GM23338 (cell line): ENCODE measurements around the gene PTGDS. TPM values are rescaled to one million over a fixed set of nuclear protein-coding genes. Genes with fewer than 3 reads are reported as not detected.
A peak's percentile ranks its signal among the peaks of the same experiment; 100 is the strongest.

Experiments
- ATAC-seq: fragments of 200-7000 bp; cut with Tn5 transposase; 3 replicates; pipeline ENCODE4 v1.9.1; 2020
- DNase-seq: peaks from one replicate; pipeline ENCODE4 v3.0.0-alpha.2; 2015; ENCODE audit warnings: low spot score
- H2AFZ ChIP-seq: fragments of 200-600 bp; sonication (generic); 2 replicates; pipeline ENCODE4 v1.8.0; 2016; ENCODE audit warnings: antibody characterized with exemption, mild to moderate bottlenecking, moderate library complexity
- H3F3A ChIP-seq: fragments of 200-600 bp; sonication (generic); replicated peaks from 2 replicates; pipeline ENCODE4 v1.8.0; 2017; ENCODE audit warnings: antibody characterized with exemption, mixed run types, low read depth
- H3K27ac ChIP-seq: fragments of 200-600 bp; sonication (generic); 2 replicates; pipeline ENCODE4 v1.6.1; 2016; ENCODE audit warnings: low read depth
- H3K27me3 ChIP-seq: fragments of 200-600 bp; sonication (generic); 2 replicates; pipeline ENCODE4 v1.8.0; 2016; ENCODE audit warnings: mild to moderate bottlenecking, mixed run types, moderate library complexity; ENCODE audit not compliant: insufficient read depth
- H3K36me3 ChIP-seq: fragments of 200-600 bp; sonication (generic); 2 replicates; pipeline ENCODE4 v1.8.0; 2016; ENCODE audit warnings: mild to moderate bottlenecking; ENCODE audit not compliant: insufficient read depth
- H3K4me1 ChIP-seq: fragments of 200-600 bp; sonication (generic); 2 replicates; pipeline ENCODE4 v1.8.0; 2016; ENCODE audit warnings: mild to moderate bottlenecking, moderate library complexity; ENCODE audit not compliant: insufficient read depth
- H3K4me2 ChIP-seq: fragments of 200-600 bp; sonication (generic); 2 replicates; pipeline ENCODE4 v1.7.1; 2017; ENCODE audit warnings: mixed run types
- H3K4me3 ChIP-seq: fragments of 200-600 bp; sonication (generic); 2 replicates; pipeline ENCODE4 v1.6.1; 2016; ENCODE audit warnings: mixed run types
- H3K79me2 ChIP-seq: fragments of 200-600 bp; sonication (generic); replicated peaks from 2 replicates; pipeline ENCODE4 v1.8.0; 2017; ENCODE audit warnings: mild to moderate bottlenecking; ENCODE audit not compliant: insufficient read depth
- H3K9me2 ChIP-seq: fragments of 200-600 bp; sonication (generic); 2 replicates; pipeline ENCODE4 v1.8.0; 2017; ENCODE audit not compliant: insufficient read depth
- H4K20me1 ChIP-seq: fragments of 200-600 bp; sonication (generic); replicated peaks from 2 replicates; pipeline ENCODE4 v1.8.0; 2017; ENCODE audit warnings: mild to moderate bottlenecking; ENCODE audit not compliant: insufficient read depth
- H3K27ac Mint-ChIP-seq: 2 replicates; pipeline ENCODE4 v1.8.0; 2020; ENCODE audit warnings: inconsistent platforms, mild to moderate bottlenecking, moderate library complexity, mixed read lengths
- H3K27me3 Mint-ChIP-seq: 3 replicates; pipeline ENCODE4 v1.8.0; 2022; ENCODE audit warnings: low read depth, mild to moderate bottlenecking, moderate library complexity, mixed read lengths, inconsistent platforms; ENCODE audit not compliant: insufficient read depth, poor library complexity
- H3K36me3 Mint-ChIP-seq: 3 replicates; pipeline ENCODE4 v1.8.0; 2021; ENCODE audit warnings: low read depth, mild to moderate bottlenecking, inconsistent platforms, moderate library complexity, mixed read lengths
- H3K4me1 Mint-ChIP-seq: 3 replicates; pipeline ENCODE4 v1.8.0; 2020; ENCODE audit warnings: mild to moderate bottlenecking, inconsistent platforms, mixed read lengths
- H3K4me3 Mint-ChIP-seq: 3 replicates; pipeline ENCODE4 v1.8.0; 2021; ENCODE audit warnings: moderate library complexity, mild to moderate bottlenecking, inconsistent platforms, mixed read lengths
- H3K9me3 Mint-ChIP-seq: 3 replicates; pipeline ENCODE4 v1.8.0; 2020; ENCODE audit warnings: moderate library complexity, mild to moderate bottlenecking, inconsistent platforms, mixed read lengths
- CREB1 ChIP-seq: fragments of 250-450 bp; sonication (Bioruptor Pico); IDR thresholded peaks from 2 replicates; pipeline ENCODE4 v1.5.0; 2020; ENCODE audit warnings: low read depth, mild to moderate bottlenecking, moderate library complexity
- EZH2phosphoT487 ChIP-seq: fragments of 200-600 bp; sonication (generic); IDR thresholded peaks from one replicate; pipeline ENCODE4 v1.8.1; 2018; ENCODE audit warnings: antibody characterized with exemption; ENCODE audit not compliant: unreplicated experiment
- POLR2AphosphoS5 ChIP-seq: IDR thresholded peaks from 2 replicates; pipeline ENCODE4 v1.6.1; 2016; ENCODE audit warnings: antibody characterized with exemption, low read depth
- REST ChIP-seq: IDR thresholded peaks from one replicate; pipeline ENCODE4 v1.6.1; 2018; ENCODE audit warnings: antibody characterized with exemption; ENCODE audit not compliant: unreplicated experiment
- STAT1 ChIP-seq: IDR thresholded peaks from one replicate; pipeline ENCODE4 v1.6.1; 2016; ENCODE audit warnings: antibody characterized with exemption; ENCODE audit not compliant: unreplicated experiment
- polyA plus RNA-seq: library from polyadenylated mRNA; unstranded; fragments of >200 nt; fragmentation: Nextera tagmentation; extraction: Ambion mirVana; gene quantifications from 2 replicates; pipeline ENCODE4 v1.2.1, GENCODE V29; 2016
- total RNA-seq: library from RNA; depleted of rRNA; stranded (reverse); fragments of >200 nt; shearing (Covaris generic); gene quantifications from 2 replicates; pipeline ENCODE4 v1.2.3, GENCODE V29; 2014
- TF ChIP-seq, protein P1 (sequence below), 2 experiments: fragments of 200-600 bp in 1 of 2; sonication (generic) in 1 of 2; conservative IDR thresholded peaks; 2 replicates each; pipeline versions ENCODE4 v1.5.1 to v1.6.1; 2016 to 2017; ENCODE audit warnings: antibody characterized with exemption in 2 of 2, low read depth in 2 of 2, mild to moderate bottlenecking in 2 of 2, moderate library complexity in 1 of 2
- TF ChIP-seq, protein P2 (sequence below): IDR thresholded peaks from 2 replicates; pipeline ENCODE4 v1.6.1; 2016; ENCODE audit warnings: antibody characterized with exemption

PTGDS gene
- total and polyA plus RNA-seq, 2 experiments from 2014 or later, result 1.9 to 3.1 TPM

DNA sequence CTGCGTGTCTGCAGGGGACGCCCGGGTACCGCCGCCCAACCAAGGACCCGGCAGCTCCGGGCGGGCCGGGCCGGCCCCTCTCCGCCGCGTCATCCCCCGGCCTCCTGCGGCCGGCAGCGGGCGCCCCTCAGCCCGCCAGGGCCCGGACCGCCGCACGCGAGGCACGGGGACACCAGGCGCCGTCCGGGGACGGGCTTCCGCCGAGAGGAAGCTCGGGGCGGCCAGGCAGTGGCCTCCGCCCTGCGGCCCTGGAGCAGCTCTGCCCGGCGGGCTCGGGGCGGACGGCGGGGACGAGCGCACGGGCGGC, 33.1 kb upstream of the PTGDS start:
- Histone ChIP-seq H3K4me1 (peaks cover 9% of the 10 kb centered on the region), H3K27ac (no peak overlapping the region), H3K4me2 (peak overlapping the region; percentile 84), H3F3A (peaks cover under 1% of the 10 kb centered on the region; the same call in 1 of the 2 replicates), H3K36me3 (no peaks in the 10 kb centered on the region), H3K27me3 (no peaks in the 10 kb centered on the region), H3K9me2 (no peaks in the 10 kb centered on the region), H2AFZ (no peak overlapping the region), H3K4me3 (peak overlapping the region; percentile 88), H4K20me1 (no peaks in the 10 kb centered on the region), H3K79me2 (0 out of 2 replicates have a peak, but pooled peaks cover 5% of the 10 kb centered on the region)
- ATAC-seq (peak; percentile 20), DNase-seq (no peak)
- TF ChIP-seq STAT1 (no peak), CREB1 (CRISPR knock-in tag) (0 out of 2 replicates have a peak, but pooled peaks have one; percentile 44)
- no peaks in the 10 kb centered on the region for H3K9me3 Mint-ChIP-seq
- H3K36me3 Mint-ChIP-seq, result peaks cover 20% of the 10 kb centered on the region; the same call in 2 of the 3 replicates
- no peak overlapping the region for H3K27ac Mint-ChIP-seq
- peaks cover 8% of the 10 kb centered on the region for H3K4me1 Mint-ChIP-seq
- peaks cover 7% of the 10 kb centered on the region for H3K27me3 Mint-ChIP-seq
- H3K4me3 Mint-ChIP-seq, result peak overlapping the region; percentile 75; the same call in 2 of the 3 replicates

DNA sequence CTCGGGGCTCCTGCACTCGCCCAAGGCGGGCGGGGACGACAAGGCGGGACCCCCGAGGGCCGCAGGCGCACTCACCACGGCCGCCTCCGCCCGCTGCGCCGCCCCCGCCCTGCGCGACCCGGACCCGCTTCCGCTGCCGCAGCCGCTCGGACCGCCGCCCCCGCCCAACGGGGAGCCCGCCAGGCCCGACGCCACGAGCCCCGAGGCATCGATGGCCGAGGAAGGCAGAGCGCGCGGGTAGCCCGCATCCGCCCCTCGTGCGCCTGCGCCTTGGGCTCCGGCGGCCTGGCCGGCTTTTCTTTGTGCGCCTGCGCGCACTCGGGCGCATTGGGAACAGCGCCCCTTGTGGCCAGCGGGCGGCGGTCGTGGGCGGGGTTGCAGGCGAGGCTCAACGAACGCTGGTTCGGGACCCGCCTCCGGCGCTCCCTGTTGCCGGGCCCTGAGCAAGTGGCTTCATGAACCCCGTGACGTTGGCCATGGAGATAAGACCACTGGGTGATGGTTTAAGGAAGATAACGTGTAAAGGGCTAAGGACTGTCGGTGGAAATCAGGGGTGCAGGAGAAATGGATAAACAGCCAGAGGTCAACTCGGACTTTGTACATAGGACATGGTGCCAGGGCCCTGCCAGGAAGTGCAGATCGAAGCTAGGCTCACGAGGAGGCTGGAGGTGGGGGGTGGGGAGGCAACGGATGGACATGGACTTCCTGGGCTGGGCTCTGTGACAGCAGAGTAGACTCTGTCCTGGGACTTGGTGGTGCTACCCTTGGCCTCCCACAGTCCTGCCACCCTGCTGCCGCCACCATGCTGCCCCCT, 32.6 kb upstream of the PTGDS start, which contains the start of the genes C8G and FBXW5:
TSS of gene C8G (plus strand) at position 725 of the 814 bp plus-strand sequence. CDS start at position 803, 78 bp downstream.
TSS of gene FBXW5 (minus strand) at position 220 of the 814 bp plus-strand sequence. CDS start 655 bp downstream, outside the sequence.
- no peaks in the 10 kb centered on the region for H3K9me2 ChIP-seq
- H4K20me1 ChIP-seq, result no peaks in the 10 kb centered on the region
- Mint-ChIP-seq H3K36me3 (peaks cover 15% of the 10 kb centered on the region; the same call in 2 of the 3 replicates), H3K4me3 (peak within 1 kb of the TSS; percentile 75), H3K27ac (peak within 1 kb of the TSS; percentile 81; the same call in 1 of the 2 replicates), H3K9me3 (no peaks in the 10 kb centered on the region), H3K27me3 (peaks cover 7% of the 10 kb centered on the region), H3K4me1 (peaks cover 8% of the 10 kb centered on the region)
- H3K4me1 ChIP-seq, result peaks cover 9% of the 10 kb centered on the region
- TF ChIP-seq CREB1 (CRISPR knock-in tag) (peak; percentile 39; the same call in 1 of the 2 replicates), REST (no peak), EZH2phosphoT487 (no peak), POLR2AphosphoS5 (peak; percentile 59)
- TF ChIP-seq, protein P1, sequence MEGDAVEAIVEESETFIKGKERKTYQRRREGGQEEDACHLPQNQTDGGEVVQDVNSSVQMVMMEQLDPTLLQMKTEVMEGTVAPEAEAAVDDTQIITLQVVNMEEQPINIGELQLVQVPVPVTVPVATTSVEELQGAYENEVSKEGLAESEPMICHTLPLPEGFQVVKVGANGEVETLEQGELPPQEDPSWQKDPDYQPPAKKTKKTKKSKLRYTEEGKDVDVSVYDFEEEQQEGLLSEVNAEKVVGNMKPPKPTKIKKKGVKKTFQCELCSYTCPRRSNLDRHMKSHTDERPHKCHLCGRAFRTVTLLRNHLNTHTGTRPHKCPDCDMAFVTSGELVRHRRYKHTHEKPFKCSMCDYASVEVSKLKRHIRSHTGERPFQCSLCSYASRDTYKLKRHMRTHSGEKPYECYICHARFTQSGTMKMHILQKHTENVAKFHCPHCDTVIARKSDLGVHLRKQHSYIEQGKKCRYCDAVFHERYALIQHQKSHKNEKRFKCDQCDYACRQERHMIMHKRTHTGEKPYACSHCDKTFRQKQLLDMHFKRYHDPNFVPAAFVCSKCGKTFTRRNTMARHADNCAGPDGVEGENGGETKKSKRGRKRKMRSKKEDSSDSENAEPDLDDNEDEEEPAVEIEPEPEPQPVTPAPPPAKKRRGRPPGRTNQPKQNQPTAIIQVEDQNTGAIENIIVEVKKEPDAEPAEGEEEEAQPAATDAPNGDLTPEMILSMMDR (conservative IDR thresholded peaks at IDR 0.05; ENCODE audit: low read depth in 2 of 2), result peak; percentile 77 to 91
- TF ChIP-seq, protein P2, sequence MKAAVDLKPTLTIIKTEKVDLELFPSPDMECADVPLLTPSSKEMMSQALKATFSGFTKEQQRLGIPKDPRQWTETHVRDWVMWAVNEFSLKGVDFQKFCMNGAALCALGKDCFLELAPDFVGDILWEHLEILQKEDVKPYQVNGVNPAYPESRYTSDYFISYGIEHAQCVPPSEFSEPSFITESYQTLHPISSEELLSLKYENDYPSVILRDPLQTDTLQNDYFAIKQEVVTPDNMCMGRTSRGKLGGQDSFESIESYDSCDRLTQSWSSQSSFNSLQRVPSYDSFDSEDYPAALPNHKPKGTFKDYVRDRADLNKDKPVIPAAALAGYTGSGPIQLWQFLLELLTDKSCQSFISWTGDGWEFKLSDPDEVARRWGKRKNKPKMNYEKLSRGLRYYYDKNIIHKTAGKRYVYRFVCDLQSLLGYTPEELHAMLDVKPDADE, result peak; percentile 68
- DNase-seq (peak; percentile 97), ATAC-seq (peak; percentile 31)
- H3F3A ChIP-seq, result no peaks in the 10 kb centered on the region; the same call in 1 of the 2 replicates
- H3K27me3 ChIP-seq, result no peaks in the 10 kb centered on the region
- H3K4me3 ChIP-seq, result peak within 1 kb of the TSS; percentile 88
- 0 out of 2 replicates have a peak within 1 kb of the TSS, but pooled peaks have one; percentile 81 for H2AFZ ChIP-seq
- no peaks in the 10 kb centered on the region for H3K36me3 ChIP-seq
- H3K27ac ChIP-seq, result no peak within 1 kb of the TSS
- H3K79me2 ChIP-seq, result 0 out of 2 replicates have a peak, but pooled peaks cover 5% of the 10 kb centered on the region
- peak within 1 kb of the TSS; percentile 84 for H3K4me2 ChIP-seq
